GM19372 (cell line): Measurements from ENCODE around the gene ENGASE.

Experiments used
- ATAC-seq: cut with Tn5 transposase; IDR thresholded peaks from one replicate; pipeline ENCODE4 v1.9.1; 2021; ENCODE audit warnings: mild to moderate bottlenecking, low read depth, moderate library complexity; ENCODE audit not compliant: unreplicated experiment

Gene ENGASE

DNA sequence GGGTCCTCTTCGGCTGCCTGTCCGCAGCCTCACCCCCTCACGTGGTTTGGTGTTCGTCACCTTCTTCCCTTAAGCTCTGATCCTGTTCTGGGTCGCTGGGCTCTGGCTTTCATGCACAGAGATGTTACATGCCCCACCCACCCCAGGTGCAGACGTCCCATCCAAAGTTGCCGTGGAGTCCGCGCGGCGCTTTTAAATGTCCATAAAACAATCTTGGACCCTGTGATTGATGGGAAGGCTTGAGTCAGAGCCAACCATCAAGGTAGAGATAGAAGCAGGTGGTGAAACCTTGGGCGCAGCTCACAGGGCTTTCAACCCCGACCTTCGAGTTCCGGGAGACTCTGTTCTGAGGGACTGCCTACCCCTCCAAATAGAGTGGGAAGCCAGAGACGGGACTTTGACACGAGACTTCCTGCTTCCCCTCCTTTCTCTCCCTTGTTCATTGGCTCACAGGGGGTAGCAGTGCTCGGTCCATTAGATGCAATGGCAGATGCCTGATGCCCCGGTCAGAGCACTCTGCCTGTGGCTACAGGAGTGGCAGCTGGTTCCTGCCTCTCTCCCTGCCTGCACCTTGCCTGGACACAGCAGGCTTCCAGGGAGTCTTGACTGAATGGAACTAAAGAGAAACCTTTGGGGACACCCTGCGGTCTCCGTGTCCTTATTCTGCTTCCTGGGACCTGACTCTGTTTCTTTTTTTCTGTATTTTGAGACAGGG lies 4.0 kb downstream of the ENGASE start:
- ATAC-seq, result no peak

- no peak for ATAC-seq
Observed at GRCh38 chr17:79079421-79080200, 5.0 kb downstream of the ENGASE start.

DNA sequence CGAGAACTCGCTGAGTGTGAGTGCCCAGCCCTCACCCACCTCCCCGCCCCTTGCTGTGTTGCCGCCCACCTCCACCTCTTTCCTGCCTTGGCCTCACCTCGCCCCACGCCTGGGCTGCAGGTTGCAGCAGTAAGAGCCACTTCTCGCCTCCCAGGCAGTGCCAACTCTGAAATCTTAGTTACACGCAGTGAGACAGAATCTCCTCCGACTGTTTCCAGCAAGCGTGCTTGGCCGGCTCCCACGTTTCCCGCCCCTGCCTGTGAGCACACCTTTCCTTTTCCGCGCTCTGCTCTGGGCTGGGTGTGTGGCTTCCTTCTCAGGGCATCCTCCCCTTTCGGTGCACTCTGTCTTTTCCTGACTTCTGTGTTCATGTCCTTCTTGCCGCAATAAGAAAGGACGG lies 5.7 kb downstream of the ENGASE start:
- no peak for ATAC-seq

- ATAC-seq, result no peak
Observed at GRCh38 chr17:79080761-79081290, 6.2 kb downstream of the ENGASE start.

DNA sequence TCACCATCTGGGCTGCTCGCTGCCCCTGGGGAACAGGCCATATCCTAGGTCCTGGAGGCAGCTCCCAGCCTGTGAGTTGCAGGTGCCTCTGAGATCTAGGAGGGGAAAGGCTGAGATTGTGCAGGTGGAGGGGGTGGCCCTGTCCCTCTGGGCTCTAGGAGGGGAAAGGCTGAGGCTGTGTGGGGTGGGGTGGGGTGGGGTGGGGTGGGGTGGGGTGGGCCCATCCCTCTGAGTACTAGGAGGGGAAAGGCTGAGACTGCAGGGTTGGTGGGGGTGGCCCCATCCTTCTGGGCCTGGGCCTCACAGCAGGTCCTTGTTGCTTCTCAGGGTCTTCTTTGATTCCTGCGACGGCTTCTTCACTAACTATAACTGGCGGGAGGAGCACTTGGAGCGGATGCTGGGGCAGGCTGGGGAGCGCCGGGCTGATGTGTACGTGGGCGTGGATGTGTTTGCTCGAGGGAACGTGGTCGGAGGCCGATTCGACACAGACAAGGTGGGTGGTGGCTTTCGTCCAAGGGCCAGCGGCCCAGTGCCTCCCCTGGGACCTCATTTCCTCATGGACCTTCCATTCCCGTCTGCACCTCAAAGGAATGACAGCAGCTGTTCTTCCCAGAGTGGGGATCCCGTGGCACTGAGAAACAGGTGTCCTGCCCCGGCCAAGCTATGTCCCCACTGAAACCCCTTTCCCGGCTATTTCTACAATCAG lies 7.1 kb downstream of the ENGASE start:
- no peak for ATAC-seq

GRCh38 chr17:79082311-79083190 lies 7.9 kb downstream of the ENGASE start:
- no peak for ATAC-seq

DNA sequence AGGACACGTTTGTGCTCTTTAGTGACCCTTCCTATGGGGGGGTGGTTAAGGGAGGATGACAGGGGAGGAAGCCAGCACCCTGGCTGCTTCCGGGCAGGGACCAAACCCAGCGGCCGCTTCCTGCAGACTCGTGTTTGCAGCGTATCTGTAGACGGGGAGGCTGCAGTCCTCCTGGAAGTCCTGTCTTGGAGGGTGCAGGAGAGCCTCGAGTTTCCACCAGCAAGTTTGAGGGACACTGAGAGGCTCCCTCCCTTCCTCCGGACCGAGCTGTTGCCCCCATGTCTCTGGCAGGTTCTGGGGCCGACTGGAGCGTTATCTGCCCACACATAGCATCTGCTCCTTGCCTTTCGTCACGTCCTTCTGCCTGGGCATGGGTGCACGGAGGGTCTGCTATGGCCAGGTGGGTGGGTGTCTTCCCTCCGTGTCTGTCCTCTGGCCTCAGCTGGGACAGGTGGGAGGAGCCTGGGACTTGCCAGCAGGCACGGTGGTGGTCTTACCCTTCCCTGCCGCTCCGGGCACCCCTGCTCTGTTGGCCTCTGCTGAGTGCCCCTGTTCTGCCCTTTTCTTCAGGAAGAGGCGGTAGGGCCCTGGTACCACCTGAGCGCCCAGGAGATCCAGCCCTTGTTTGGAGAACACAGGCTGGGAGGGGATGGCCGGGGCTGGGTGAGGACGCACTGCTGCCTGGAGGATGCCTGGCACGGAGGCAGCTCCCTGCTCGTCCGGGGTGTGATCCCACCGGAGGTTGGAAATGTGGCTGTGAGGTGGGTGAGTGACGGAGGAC lies 8.8 kb downstream of the ENGASE start:
- no peak for ATAC-seq

GRCh38 chr17:79084291-79085153 lies 9.9 kb downstream of the ENGASE start:
- no peak for ATAC-seq

GRCh38 chr17:79085154-79085920 lies 10.7 kb downstream of the ENGASE start:
- ATAC-seq, result no peak

- ATAC-seq, result no peak
Observed at GRCh38 chr17:79085921-79086551, 11.4 kb downstream of the ENGASE start.

DNA sequence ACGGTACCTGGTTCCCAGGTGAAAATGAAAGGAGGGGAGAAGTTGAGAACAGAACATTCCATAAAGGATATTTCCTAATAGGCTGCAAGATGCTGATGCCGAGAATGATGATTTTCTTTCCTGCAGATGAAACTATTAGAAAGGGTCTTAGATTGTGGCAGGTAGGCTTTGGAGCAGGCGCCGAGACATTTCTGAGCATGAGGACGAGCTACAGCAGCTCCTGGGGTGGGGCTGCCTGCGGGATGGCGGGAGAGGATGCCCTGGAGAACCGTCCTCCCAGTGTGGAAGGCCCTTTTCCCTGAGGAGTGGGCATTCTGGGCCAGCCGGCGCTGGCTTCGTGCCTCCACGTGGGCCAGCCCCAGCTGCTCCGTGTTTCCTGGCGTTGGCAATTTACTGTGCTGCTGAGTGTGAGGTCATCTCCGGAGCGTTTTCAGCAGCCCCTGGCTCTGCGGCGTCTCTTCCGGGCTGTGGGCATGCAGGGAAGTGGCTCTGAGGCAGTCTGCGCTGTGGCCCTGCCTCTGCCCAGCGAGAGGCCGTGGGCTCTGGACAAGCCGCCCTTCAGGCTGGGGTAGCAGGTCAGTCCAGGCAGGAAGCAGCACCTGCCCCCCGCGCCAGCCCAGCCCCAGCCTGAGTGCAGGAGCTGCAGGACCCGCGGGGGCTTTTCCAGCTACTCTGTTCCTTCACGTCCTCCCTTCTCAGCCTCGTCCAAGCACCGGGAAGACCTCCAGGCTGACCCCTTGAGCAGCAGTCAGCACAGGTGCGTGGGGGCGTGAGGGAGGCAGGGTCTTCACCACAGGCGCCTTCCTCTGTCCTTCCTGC lies 12.2 kb downstream of the ENGASE start:
- no peak for ATAC-seq

DNA sequence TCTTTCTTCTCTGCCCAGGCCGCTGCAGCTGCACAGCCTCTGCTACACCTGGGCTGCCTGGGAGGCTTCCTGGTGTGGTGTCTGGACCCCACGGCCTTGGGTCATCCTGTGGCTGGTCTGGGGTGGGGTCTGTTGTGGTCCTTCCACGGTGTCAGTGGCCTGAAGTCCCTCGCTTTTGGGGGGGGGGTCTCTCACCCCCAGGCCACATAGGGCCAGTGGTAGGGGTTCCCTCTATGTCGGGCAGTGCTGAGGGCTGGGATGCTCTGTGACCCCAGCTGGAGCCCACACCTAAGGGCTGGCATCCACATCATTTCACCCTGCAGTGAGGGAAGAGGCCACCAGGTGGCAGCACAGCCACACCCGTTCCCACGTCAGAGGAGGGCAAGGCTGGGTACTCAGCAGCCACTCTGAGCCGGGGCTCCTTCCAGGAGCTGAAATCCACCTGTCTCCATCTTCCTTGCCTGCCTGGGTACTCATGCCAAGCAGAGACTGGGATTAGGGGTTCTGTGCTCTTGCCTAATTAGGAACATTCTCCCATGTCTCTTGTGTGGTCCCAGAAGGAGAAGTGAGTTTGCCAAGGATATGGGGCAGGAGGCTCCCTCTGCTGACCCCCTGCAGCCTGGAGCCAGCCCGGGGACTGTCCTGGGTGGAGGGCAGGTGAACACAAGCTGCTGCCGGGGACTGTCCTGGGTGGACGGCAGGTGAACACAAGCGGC lies 13.0 kb downstream of the ENGASE start:
- ATAC-seq, result no peak

GRCh38 chr17:79088247-79088996 lies 13.8 kb downstream of the ENGASE start:
- no peak for ATAC-seq

- ATAC-seq, result no peak
Observed at GRCh38 chr17:79088997-79089328, 14.3 kb downstream of the ENGASE start.

DNA sequence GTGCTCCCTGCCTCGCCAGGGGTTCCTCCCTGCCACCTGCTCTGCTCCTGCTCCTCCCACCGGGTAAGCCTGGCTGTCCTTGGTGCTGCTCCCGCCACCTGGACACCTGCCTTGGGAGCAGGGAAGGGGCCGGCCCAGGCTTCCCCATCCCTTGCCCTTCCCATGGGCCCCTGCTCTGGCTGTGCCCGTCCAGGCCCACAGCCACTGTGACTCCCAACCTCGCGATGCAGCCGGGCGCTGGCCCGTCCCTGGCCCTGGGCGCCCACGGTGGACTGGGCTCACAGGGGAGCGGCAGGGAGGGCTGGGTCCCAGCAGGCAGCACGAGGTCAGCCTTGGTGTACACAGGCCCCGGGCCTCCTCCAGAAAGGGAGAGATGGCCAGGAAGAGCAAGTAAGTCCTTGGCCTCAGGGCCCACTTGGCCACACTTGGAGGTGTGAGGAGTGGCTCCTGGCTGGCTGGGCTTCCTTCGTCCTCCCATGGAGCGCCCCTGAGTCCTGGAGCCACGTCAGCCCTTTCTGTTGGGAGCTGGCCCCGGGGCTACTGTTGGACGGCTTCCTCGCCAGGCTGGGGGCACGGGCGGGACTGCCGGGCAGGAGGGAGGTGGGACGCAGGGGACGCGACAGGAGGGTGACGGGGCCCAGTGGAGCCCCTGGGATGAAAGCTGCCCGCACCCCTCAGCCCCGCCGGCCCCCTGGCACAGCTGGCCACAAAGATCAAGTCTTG lies 15.3 kb downstream of the ENGASE start:
- no peak for ATAC-seq
